ENCODE data around the gene TM4SF4. TPM values are rescaled to one million over a fixed set of nuclear protein-coding genes. Genes with fewer than 3 reads are reported as not detected.
A peak's percentile ranks its signal among the peaks of the same experiment; 100 is the strongest.

The TM4SF4 gene
- total and polyA plus RNA-seq, 2 of the 8 experiments (the other 6 are each of a cell fraction or from before 2014, with no cell fraction given): not detected

- H3K36me3 ChIP-seq (ENCODE audit: control insufficient read depth in 2 of 4, insufficient read depth in 4 of 4, low read length in 3 of 4): no peaks in the 10 kb centered on the region
- FAIRE-seq (no peak), DNase-seq (ENCODE audit: low read depth in 1 of 2, low spot score in 2 of 2) (no peak)
- no peak overlapping the region for H3K23ac ChIP-seq (ENCODE audit: insufficient read length)
- no peak overlapping the region for H3K9ac ChIP-seq (replicated peaks in 1 of 4; ENCODE audit: extremely low read depth in 1 of 4, low read depth in 3 of 4, low read length in 3 of 4)
- H3K18ac ChIP-seq (ENCODE audit: extremely low read depth, low read length): no peak overlapping the region
- H2BK15ac ChIP-seq (ENCODE audit: low read length): 0 out of 2 replicates have a peak overlapping the region, but pooled peaks have one; percentile 4
- H4K20me1 ChIP-seq (replicated peaks in 1 of 2; ENCODE audit: control insufficient read depth in 1 of 2, insufficient read depth in 2 of 2, low read length in 2 of 2): no peaks in the 10 kb centered on the region
- no peaks in the 10 kb centered on the region for H3K23me2 ChIP-seq (ENCODE audit: low read depth, low read length)
- no peaks in the 10 kb centered on the region for H3K27me3 ChIP-seq (replicated peaks in 1 of 4; ENCODE audit: control insufficient read depth in 3 of 4, extremely low read depth in 1 of 4, insufficient read depth in 3 of 4, low read length in 3 of 4)
- no peak overlapping the region for H3K4ac ChIP-seq (replicated peaks; ENCODE audit: insufficient read length, low read depth, low read length)
- no peak overlapping the region for H3K14ac ChIP-seq (ENCODE audit: insufficient read length)
- no peak overlapping the region for H2BK20ac ChIP-seq (ENCODE audit: low read length)
- WGBS, 2 experiments (ENCODE audit: extremely low coverage in 1 of 2, insufficient coverage in 1 of 2, insufficient read length in 1 of 2, insufficient replicate concordance in 2 of 2, low coverage in 1 of 2, low lambda C conversion rate in 2 of 2, missing lambda C conversion rate in 1 of 2): 89% methylated on average over 2 of the region's 2 CpGs; no CpG with 5 or more reads in 1 of the 2 experiments
- no peak overlapping the region for H3K27ac ChIP-seq (ENCODE audit: low read depth, low read length)
- H2BK120ac ChIP-seq (replicated peaks; ENCODE audit: low read depth, low read length): no peak overlapping the region
- H4K5ac ChIP-seq (ENCODE audit: insufficient read length, low read depth, low read length): no peak overlapping the region
- peaks cover 0 to 2% (median 0%) of the 10 kb centered on the region in 4 experiments; a peak in 1 of 7 replicates for H3K4me1 ChIP-seq (replicated peaks in 1 of 4; ENCODE audit: control insufficient read depth in 3 of 4, insufficient read depth in 4 of 4, low read length in 3 of 4)
- H4K8ac ChIP-seq (ENCODE audit: extremely low read depth, insufficient read depth, low read length): no peak overlapping the region
- peak overlapping the region; percentile 64; the same call in 1 of the 2 replicates for H2AFZ ChIP-seq (ENCODE audit: low read length)
- H3K9me3 ChIP-seq (ENCODE audit: insufficient read depth in 2 of 2, low read depth in 1 of 2, low read length in 1 of 2): no peaks in the 10 kb centered on the region
- no peaks in the 10 kb centered on the region for H3K79me2 ChIP-seq (ENCODE audit: control insufficient read depth in 1 of 2, insufficient read depth in 2 of 2, low read length in 2 of 2)
- ChIA-PET CTCF (ENCODE audit: partially characterized antibody) (no interaction called here), POLR2A (ENCODE audit: partially characterized antibody) (no interaction called here)
- no peak overlapping the region for H2AK5ac ChIP-seq (ENCODE audit: low read depth, low read length)
- no peak overlapping the region for H4K91ac ChIP-seq (replicated peaks; ENCODE audit: insufficient read length, low read length)
- no peaks in the 10 kb centered on the region for H3K79me1 ChIP-seq (ENCODE audit: low read depth, low read length)
- TF ChIP-seq CBX5 (IDR thresholded peaks at IDR 0.05; ENCODE audit: low read depth, low read length) (no peak), SIRT6 (IDR thresholded peaks at IDR 0.05; ENCODE audit: low read length) (no peak), RBBP5 (IDR thresholded peaks at IDR 0.05; ENCODE audit: borderline replicate concordance, low read depth, low read length) (no peak), TCF12 (IDR thresholded peaks at IDR 0.05; ENCODE audit: low read depth, low read length) (no peak), GABPA (IDR thresholded peaks at IDR 0.05; ENCODE audit: borderline replicate concordance, insufficient read depth, low read length) (no peak), POLR2AphosphoS5 (IDR thresholded peaks at IDR 0.05; ENCODE audit: low read depth, low read length) (no peak), KDM4A (IDR thresholded peaks at IDR 0.05; ENCODE audit: low read depth, low read length, severe bottlenecking) (no peak), SRF (IDR thresholded peaks at IDR 0.05; ENCODE audit: low read depth, low read length) (no peak), RNF2 (IDR thresholded peaks at IDR 0.05; ENCODE audit: borderline replicate concordance, low read depth, low read length, missing control alignments, poor library complexity, severe bottlenecking) (no peak), KDM1A (IDR thresholded peaks at IDR 0.05; ENCODE audit: borderline replicate concordance, low read length) (no peak), CHD1 (IDR thresholded peaks at IDR 0.05; ENCODE audit: low read depth, low read length) (no peak)
- TF ChIP-seq, protein P1, sequence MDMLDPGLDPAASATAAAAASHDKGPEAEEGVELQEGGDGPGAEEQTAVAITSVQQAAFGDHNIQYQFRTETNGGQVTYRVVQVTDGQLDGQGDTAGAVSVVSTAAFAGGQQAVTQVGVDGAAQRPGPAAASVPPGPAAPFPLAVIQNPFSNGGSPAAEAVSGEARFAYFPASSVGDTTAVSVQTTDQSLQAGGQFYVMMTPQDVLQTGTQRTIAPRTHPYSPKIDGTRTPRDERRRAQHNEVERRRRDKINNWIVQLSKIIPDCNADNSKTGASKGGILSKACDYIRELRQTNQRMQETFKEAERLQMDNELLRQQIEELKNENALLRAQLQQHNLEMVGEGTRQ (IDR thresholded peaks at IDR 0.05; ENCODE audit: low read length): no peak
- H3K4me3 ChIP-seq (ENCODE audit: extremely low read depth in 1 of 4, insufficient read depth in 2 of 4, low read depth in 3 of 4, low read length in 4 of 4): no peak overlapping the region
- H3K56ac ChIP-seq (replicated peaks; ENCODE audit: insufficient read length, low read depth, low read length): no peak overlapping the region
- H2BK12ac ChIP-seq (ENCODE audit: low read depth, low read length): no peak overlapping the region
- no peak overlapping the region for H2BK5ac ChIP-seq (ENCODE audit: low read depth, low read length)
- no peak overlapping the region for H3K4me2 ChIP-seq (ENCODE audit: insufficient read depth in 1 of 2, low read depth in 2 of 2, low read length in 2 of 2)
Observed at GRCh38 chr3:149428087-149428486, 46.4 kb upstream of the TM4SF4 start.

Measured in H1 (cell line).